Spleen (tissue), 7 donors: ENCODE measurements around the gene S100A13.

Experiments used
- POLR2AphosphoS5 ChIP-seq, 3 donors: sonication (generic); formaldehyde crosslinking; IDR thresholded peaks; one replicate each; pipeline ENCODE4 v1.5.1; 2017; ENCODE audit warnings: antibody characterized with exemption in 3 of 3
- TF ChIP-seq, protein P1 (sequence below), 11 experiments: fragments of 200-600 bp in 7 of 11; fragments of 450-650 bp in 4 of 11; sonication (generic) in 4 of 11; IDR thresholded peaks in 8 of 11; conservative IDR thresholded peaks in 3 of 11; 1 replicate in 7 of 11; 2 replicates in 4 of 11; pipeline versions ENCODE4 v1.4.0 to v1.8.0; 2016 to 2021; ENCODE audit warnings: antibody characterized with exemption in 11 of 11, inconsistent platforms in 4 of 11, mild to moderate bottlenecking in 1 of 11
- donor health status: DM: no; HTN: no; CAD: no; lungs with moderate emphysema.
- donor health status: DM: no; HTN: no; CAD: no.
- donor health status: DM: no; HTN: no; CAD: no.

DNA sequence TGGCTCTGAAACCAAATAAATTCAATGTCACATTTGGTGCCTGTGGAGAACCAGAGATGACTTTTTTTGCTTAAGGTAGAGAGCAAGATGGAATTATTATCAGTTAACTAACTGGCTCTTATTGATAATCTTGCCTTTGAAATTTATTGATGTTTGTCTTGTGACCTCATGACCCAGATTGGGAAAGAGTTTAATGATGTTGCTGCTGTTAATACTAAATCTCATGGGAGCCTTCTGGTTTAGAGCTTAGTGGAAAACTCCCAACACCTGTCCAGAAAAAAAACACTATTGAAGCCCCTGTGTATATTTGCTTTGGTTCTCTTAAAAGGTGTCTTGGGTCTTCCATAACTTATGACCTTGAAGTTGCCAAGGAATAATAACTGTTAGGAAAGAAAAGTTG is 16.5 kb upstream of the S100A13 start:
- TF ChIP-seq, protein P1, sequence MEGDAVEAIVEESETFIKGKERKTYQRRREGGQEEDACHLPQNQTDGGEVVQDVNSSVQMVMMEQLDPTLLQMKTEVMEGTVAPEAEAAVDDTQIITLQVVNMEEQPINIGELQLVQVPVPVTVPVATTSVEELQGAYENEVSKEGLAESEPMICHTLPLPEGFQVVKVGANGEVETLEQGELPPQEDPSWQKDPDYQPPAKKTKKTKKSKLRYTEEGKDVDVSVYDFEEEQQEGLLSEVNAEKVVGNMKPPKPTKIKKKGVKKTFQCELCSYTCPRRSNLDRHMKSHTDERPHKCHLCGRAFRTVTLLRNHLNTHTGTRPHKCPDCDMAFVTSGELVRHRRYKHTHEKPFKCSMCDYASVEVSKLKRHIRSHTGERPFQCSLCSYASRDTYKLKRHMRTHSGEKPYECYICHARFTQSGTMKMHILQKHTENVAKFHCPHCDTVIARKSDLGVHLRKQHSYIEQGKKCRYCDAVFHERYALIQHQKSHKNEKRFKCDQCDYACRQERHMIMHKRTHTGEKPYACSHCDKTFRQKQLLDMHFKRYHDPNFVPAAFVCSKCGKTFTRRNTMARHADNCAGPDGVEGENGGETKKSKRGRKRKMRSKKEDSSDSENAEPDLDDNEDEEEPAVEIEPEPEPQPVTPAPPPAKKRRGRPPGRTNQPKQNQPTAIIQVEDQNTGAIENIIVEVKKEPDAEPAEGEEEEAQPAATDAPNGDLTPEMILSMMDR (IDR thresholded peaks at IDR 0.05 in 8 of 11, conservative IDR thresholded peaks at IDR 0.05 in 3 of 11), result no peak
- TF ChIP-seq POLR2AphosphoS5 (IDR thresholded peaks at IDR 0.05), result no peak
